Pons (tissue), 1 donor: ENCODE results near the gene CCDC30.
"Not testable (repeated sequence)": the region's sequence is repeated elsewhere in the genome, so short reads cannot be mapped to it uniquely, and the experiment has no call there.

Source experiments
- DNase-seq: peaks from one replicate; pipeline ENCODE4 v3.0.0-alpha.2; 2016; ENCODE audit warnings: low spot score

The CCDC30 gene

DNA sequence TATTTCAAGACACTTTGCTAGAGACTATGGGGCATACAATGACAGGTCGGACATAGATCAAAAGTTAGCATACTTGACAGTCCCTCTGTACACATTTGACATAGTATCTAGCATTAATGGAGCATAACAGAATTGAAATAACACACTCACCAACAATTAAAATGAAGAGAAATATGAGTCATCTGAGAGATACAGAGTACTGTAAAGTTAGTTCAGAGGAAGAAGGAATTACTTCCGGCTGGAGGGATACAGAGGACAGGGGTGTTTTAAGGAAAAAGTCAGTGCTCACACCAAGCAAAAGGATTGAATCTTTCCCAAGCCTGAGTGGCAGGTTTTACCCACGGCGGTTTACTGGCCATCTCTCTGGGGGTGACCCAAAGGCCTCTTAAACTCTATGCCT lies 9.7 kb upstream of the CCDC30 start:
- DNase-seq: no peak

DNA sequence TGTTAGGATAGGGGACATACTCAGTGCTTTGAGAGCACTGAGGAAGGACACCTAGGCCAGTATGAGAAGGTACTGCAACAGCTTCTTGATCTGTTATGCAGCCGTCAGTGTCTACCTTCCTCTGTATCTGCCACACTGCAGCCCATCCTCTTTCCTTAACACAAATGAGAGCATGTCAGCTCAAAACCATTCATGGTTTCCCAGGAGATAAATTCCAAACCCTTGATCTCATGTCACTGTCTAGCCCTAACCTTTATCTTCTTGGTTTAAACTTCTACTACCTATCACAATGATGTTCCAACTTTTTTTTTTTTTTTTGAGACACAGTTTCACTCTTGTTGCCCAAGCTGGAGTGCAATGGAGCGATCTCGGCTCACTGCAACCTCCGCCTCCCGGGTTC lies 8.7 kb upstream of the CCDC30 start:
- DNase-seq: no peak

DNA sequence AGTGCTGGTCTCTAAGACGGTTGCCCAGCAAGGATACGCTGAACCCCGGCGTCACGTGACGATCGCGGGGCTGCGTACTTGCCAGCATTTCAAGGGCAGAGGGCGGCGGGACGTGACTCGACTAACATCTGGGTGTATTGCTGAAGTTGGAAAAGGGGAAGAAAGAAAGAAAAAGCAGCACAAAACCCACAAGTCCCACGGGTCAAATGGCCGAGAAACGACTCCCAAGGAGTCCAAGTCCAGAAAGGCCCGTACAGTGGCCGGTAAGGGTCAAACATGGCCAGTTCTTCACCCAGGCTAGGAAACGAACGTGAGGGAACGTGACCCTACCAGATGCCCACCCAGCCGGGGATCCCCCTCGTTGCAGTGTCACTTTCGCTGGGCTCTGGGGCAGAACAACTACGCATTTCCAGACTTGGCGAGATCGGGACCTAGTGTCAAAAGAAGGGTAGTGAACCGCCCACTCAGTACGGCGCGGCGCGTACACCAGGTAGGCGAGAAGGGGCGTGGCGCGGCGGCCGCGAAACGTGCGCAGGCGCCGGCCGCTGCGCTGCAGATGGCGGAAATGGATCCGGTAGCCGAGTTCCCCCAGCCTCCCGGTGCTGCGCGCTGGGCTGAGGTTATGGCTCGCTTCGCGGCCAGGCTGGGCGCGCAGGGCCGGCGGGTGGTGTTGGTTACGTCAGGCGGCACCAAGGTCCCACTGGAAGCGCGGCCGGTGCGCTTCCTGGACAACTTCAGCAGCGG lies 6.9 kb upstream of the CCDC30 start, which contains the start of the genes PPCS and ZMYND12:
PPCS (plus strand) TSS at position 534 of the 744 bp plus-strand sequence; CDS start at position 557, 23 bp downstream.
ZMYND12 (minus strand) TSS at position 13 of the 744 bp plus-strand sequence. CDS start 25 bp downstream, outside the sequence.
- peak; percentile 88 for DNase-seq

DNA sequence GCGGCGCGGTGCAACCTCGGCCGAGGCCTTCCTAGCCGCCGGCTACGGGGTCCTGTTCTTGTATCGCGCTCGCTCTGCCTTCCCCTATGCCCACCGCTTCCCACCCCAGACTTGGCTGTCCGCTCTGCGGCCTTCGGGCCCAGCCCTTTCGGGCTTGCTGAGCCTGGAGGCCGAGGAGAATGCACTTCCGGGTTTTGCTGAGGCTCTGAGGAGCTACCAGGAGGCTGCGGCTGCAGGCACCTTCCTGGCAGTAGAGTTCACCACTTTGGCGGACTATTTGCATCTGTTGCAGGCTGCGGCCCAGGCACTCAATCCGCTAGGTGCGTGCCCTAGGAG lies 6.4 kb upstream of the CCDC30 start:
- peak; percentile 47 for DNase-seq

DNA sequence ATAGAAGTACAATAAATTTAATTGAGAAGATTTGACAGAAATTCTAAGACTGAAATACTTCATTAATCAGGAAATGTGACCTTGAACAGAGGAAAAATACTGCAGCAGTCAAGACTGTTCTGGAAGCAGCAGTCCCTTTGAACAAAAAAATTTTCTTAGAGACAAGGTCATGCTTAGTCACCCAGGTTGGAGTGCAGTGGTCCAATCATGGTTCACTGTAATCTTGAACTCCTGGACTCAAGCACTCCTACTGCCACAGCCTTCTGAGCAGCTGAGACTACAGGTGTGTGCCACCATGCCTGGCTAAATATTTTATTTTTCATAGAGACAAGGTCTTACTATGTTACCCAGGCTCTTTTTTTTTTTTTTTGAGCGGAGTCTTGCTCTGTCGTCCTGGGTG lies 1.9 kb upstream of the CCDC30 start:
- no peak for DNase-seq

DNA sequence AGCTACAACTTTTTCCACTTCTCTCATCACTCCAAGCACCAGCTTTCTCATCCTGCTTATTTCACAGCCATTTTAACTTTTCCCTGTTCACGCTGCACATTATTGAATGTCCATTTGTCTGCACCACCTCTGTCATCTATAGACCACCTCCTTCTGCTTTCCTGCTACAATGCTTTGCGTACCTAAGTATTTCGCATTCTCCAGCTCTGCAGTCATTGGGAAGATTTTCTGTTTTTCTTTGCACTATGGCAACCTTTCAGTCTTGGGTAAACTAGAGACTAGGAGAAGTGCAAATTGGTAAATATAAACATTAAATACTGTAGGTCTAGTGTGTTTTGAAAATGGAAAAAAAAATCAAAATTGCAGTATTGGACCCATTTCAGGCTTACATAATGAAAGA lies 835 bp downstream of the CCDC30 start:
- DNase-seq: no peak

DNA sequence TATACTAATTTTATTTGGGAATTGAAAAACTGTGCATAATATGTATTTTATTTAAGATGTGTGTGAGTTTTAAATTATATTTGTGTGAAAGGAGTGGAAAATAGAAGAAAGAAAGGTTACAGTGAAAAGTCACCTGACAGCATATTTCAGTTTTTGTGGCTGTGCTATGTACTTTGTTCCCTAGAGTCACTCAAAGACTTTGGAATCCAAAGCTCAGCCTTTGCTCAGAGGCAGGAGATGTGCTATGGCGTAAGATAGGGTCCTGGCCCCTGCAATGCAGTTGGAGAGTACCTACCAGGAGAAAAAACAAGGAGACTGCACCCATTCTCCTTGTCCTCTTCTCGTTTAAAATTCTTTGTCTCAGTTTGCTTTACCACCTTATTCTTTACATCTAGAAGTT lies 2.9 kb downstream of the CCDC30 start:
- no peak for DNase-seq

DNA sequence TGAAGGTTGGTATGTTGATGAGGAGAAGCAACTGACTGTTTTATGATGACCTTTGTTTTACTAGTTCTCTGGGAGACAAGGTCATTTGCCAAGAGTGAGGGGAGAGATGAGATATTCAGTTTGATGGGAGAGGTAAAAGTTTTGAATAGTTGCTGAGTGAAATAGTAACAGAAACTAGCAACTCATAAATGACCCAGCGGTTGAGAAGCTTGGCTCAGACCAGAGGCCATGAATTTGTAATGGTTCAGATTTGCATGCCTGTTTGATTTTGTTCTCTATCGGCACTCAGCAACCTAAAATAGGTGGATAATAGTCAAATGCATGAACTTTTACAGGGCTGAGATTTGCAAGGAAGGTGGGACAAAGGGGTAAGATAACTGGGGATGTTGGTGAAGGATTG lies 6.6 kb downstream of the CCDC30 start:
- DNase-seq: no peak

DNA sequence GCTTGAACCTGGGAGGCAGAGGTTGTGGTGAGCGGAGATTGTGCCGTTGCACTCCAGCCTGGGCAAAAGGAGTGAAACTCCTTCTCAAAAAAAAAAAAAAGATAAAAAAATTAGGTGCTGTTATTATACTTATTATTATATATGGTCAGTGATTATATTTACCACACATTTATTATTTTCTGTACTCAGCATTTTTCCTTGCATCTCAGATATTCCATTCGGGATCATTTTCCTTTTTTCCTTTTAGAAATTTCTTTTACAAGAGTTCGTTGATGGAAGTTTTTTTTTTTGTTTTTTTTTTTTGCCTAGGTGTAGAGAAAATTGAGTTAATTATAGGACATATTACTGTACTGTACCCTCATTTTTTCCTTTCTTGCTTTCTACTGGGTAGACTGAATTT lies 13.5 kb downstream of the CCDC30 start:
- DNase-seq: no peak

DNA sequence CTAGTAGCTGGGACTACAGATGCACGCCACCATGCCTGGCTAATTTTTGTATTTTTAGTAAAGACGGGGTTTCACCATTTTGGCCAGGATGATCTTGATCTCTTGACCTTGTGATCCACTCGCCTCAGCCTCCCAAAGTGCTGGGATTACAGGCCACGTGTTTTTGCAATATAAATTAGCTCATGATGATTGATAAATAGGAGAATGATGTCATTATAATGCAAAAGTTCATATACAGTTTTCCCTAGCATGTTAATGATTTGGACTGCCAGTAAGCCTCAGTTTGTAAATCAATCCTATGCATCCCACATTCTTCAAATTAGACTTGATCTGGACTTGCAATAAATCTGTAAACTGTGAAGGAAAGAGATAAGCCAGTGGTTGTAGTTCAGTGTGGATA lies 14.3 kb downstream of the CCDC30 start:
- DNase-seq: not testable (repeated sequence)

DNA sequence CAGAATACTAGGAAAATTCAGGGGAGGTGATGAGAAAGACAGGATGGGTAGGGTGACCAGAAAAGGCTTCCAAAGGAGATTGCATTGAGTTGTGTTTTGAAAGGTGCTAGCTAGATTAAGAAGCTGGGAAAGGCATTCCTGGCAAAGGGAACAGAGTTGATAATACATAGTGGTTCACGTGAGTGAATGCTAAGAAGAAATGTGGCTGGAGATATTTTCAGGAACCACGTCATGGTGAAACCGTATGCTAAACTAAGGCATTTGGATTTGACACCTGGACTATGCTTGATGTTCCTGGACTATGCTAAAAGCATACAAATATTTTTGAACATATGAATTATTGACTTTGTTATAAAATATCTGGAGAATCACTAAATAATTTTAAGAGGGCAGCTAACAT lies 14.7 kb downstream of the CCDC30 start:
- no peak for DNase-seq

DNA sequence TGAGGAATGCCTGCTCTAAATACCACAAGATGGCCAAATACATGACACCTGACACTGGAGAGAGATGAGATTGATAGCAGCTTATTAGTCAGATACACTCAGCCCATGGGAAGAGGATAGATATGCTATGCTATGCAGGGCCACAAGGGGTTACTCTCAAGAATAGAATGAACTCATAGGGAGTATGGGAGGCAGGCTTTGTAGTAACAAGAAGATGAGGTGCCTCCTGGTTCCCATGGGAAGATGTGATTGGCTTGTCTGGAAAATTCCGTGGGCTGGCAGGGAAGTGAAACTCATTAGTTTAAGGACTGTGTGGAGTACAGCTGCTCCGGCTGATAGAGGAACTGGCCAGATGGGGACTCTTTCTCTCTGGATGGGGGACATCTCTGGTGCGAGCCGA lies 16.5 kb downstream of the CCDC30 start:
- no peak for DNase-seq

DNA sequence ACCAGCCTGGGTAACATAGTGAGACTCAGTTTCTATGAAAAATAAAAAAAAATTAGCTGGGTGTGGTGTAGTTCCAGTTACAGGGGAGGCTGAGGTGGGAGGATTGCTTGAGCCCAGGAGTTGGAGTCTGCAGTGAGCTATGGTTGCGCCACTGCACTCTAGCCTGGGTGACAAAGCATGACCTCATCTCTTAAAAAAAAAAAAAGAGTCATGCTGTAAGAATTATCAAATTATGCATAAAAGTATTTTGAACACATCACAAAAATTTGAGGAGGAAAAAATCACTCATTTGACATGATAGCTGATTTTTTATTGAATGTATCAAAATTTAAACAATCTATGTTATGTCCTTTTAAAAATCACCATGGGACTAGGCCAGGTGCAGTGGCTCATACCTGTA lies 17.8 kb downstream of the CCDC30 start:
- no peak for DNase-seq

DNA sequence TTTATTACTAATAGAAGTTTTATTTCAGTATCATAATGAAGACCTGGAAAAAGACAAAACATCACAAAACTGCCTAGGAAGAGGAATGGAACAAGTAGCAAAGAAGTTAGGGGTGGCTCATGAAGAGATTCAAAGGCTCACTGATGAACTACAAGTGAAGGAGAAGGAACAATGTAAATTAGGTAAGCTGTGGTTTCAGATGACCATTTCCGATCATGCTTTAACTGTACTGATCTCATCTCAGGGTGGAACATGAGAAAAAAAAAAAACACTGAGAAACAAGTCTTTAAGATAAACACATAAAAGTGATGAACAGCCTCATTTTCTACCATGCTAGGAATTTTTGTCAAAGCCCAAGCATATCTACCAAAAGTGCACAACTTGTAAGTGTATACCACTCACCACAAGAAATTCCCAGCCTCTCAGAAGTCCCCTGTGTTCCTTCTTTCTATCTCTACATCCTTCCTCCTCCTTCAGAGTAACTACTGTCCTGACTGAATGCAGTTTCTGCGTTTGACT lies 19.6 kb downstream of the CCDC30 start:
- no peak for DNase-seq

DNA sequence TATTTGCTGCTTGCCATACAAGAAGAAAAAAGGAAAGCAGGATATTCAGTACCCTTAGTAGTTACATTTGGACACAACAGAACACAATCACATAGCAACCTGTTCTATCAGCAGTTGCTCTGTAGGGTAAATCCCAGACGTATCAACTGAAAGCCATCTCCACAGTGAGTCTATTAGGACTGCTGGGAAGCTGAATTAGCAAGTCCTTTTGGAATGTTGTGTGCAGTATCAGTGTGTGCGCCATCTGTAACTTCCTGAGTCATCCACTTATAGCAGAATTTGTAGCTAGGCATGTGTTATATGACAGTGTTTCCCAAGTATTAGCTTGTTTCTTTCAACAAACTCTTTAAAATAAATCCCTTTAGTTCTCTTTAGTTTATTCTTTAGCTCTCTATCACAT lies 21.3 kb downstream of the CCDC30 start:
- no peak for DNase-seq

DNA sequence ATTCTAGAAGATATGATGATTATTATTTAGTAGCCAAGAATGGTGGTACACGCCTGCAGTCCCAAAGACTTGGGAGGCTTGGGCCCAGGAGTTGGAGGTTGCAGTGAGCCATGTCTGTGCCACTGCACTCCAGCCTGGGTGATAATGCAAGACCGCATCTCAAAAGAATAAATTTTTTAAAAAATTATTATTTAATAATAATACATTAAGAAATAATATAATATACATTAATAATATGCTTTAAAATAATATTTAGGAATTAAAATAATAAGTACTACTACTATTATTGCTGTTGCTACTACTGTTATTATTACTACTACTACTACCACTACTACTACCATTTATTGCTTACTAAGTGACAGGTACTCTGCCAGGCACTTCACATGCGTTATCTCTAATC lies 27.2 kb downstream of the CCDC30 start:
- DNase-seq: no peak

DNA sequence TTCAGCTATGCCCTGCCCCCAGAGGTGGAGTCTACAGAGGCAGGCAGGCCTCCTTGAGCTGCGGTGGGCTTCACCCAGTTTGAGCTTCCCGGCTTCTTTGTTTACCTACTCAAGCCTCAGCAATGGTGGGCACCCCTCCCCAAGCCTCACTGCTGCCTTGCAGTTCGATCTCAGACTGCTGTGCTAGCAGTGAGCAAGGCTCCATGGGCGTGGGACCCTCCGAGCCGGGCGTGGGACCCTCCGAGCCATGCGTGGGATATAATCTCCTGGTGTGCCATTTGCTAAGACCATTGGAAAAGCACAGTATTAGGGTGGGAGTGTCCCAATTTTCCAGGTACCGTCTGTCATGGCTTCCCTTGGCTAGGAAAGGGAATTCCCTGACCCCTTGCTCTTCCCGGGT lies 38.9 kb downstream of the CCDC30 start:
- DNase-seq: not testable (repeated sequence)

DNA sequence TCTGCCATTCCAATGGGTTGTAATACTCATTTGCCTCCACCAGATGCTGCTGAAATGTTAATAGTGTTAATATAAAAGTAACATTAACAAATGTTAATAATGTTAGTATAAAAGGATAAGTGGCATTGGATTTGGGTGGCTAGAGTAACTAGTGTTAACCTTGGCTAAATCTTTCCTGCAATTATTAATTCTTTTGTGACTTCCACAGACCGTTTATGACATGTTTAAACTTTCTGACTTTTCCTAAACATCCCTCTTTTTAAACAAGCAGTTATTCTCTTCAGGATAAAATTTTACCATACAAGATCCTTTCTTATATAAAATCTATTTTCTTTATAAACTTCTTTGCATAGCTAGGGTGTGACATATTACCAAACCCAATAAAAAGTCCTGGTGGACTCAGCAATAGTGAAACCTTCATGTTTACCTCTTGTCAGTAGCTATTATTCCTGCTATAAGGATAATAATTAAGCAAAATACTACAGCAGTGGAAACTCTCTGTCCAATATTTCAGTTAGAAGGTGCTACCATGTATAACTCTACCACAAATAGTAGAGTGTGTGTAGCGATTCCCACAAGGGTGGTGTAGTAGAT lies 41.5 kb downstream of the CCDC30 start:
- no peak for DNase-seq

DNA sequence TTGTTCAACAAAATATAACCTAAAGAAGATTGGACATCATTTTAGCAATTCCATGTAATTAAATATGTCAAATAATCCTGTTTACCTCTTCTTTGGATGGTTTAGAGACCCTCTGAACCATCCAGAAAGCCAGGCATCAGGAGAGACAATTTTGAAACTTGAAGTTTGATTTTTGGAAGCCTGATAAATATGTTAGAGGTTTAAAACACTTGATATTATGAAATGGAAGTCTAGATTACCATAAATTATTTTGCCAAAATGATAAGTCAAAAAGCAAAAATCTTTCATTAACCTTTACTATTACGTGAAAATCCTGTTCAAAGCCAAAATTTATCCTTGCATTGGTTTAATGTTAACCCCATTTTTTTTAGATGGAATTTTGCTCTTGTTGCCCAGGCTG lies 43.5 kb downstream of the CCDC30 start:
- no peak for DNase-seq

DNA sequence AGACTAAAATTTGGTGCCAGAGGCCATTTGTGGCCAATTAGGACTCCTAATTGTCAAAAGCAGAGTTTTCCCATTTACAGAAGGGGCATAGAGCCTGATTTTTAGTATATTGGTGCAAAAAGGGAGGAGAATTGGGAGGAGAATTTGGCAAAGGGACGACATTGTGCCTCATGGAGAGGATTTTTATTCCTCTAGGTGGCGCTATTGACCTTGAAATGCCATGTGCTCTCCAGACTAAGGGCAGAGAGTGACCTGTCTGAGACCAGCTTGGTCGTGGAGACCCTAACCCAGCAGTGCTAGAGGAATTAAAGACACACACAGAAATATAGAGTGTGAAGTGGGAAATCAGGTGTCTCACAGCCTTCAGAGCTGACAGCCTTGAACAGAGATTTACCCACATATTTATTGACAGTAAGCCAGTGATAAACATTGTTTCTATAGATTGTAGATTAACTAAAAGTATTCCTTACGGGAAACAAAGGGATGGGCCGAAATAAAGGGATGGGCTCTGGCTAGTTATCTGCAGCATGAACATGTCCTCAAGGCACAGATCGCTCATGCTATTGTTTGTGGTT lies 48.6 kb downstream of the CCDC30 start:
- DNase-seq: not testable (repeated sequence)

DNA sequence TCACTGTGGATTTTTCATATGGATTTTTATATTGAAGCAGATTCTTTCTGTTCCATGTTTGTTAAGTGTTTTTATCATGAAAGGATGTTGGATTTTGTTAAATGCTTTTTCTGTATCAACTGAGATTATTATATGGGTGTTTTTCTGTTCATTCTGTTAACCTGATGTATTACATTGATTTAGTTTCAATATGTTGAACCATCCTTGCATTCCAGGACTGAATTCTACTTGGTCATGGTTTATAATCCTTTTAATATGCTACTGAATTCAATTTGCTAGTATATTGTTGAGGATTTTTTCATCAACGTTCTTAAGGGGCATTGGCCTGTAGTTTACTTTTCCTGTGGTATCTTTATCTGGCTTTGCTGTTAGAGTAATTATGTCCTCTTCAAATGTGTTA lies 55.8 kb downstream of the CCDC30 start:
- DNase-seq: no peak

DNA sequence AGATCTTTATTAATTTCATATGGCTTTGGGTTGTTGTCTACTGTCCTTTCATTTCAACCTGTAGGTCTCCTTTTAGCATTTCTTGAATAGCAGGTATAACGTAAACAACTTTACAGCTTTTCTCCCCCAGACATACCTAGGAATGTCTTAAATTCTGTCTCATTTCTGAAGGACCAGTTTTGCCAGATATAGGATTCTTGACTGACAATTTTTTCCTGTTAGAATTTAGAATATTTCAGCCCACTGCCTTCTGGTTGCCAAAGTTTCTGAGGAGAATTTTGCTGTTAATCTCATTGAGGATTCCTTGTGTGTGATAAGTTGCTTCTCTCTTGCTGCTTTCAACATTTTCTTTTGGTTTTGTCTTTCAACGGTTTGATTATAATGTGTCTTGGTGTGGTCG lies 60.1 kb downstream of the CCDC30 start:
- no peak for DNase-seq

DNA sequence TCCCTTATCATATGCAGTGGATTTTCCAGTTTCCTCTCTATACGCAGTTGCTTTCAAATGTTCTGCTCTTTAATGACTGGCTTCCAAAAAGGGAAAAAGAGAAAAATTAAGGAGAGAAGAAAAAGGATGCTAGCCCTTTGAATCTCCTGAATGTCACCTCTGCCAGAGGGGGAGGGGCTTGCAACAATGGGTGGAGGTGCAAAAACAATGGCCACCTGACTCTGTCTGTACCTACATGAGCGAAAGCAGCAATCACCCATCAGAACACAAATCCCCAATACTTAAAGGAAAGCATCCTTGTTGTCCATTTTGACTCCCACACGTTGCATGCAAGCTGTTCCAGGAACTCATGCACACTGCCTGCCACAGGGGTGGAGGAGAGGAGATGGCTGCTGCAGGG lies 61.2 kb downstream of the CCDC30 start:
- no peak for DNase-seq
